Type B pancreatic cell (in vitro differentiated cells): ENCODE data around the gene GRN. TPM values are rescaled to one million over a fixed set of nuclear protein-coding genes. Genes with fewer than 3 reads are reported as not detected.
A peak's percentile ranks its signal among the peaks of the same experiment; 100 is the strongest.

Experiments
- DNase-seq: peaks from one replicate; pipeline ENCODE4 v3.0.0; 2021; ENCODE audit warnings: mixed read lengths; ENCODE audit not compliant: unreplicated experiment; ENCODE audit errors: extremely low spot score
- H3K27ac Mint-ChIP-seq: 2 replicates; pipeline ENCODE4 v1.8.0; 2021; ENCODE audit warnings: mild to moderate bottlenecking, mixed read lengths
- H3K27me3 Mint-ChIP-seq: 2 replicates; pipeline ENCODE4 v1.8.0; 2021; ENCODE audit warnings: mixed read lengths
- H3K36me3 Mint-ChIP-seq: 2 replicates; pipeline ENCODE4 v1.8.0; 2021; ENCODE audit warnings: mixed read lengths
- H3K4me1 Mint-ChIP-seq: one replicate; pipeline ENCODE4 v1.8.0; 2021; ENCODE audit warnings: mixed read lengths; ENCODE audit not compliant: unreplicated experiment
- H3K4me3 Mint-ChIP-seq: 2 replicates; pipeline ENCODE4 v1.8.0; 2021; ENCODE audit warnings: mild to moderate bottlenecking, mixed read lengths
- H3K9me3 Mint-ChIP-seq: 2 replicates; pipeline ENCODE4 v1.8.0; 2021; ENCODE audit warnings: mixed read lengths
- CTCF ChIP-seq: fragments of 200-600 bp; sonication (generic); conservative IDR thresholded peaks from 2 replicates; pipeline ENCODE4 v1.5.0; 2021; ENCODE audit warnings: antibody characterized with exemption, mild to moderate bottlenecking
- total RNA-seq: library from RNA; stranded (reverse); gene quantifications from 2 replicates; pipeline ENCODE4 v1.2.1, GENCODE V29; 2021; ENCODE audit warnings: low replicate concordance

Gene GRN
- total RNA-seq, 1 donor from 2014 or later, result 183 TPM

GRCh38 chr17:44312396-44313104, 32.6 kb upstream of the GRN start:
- DNase-seq, result no peak
- Mint-ChIP-seq H3K9me3 (no peaks in the 10 kb centered on the region), H3K36me3 (peaks cover 4% of the 10 kb centered on the region), H3K4me3 (no peak overlapping the region), H3K4me1 (peaks cover 9% of the 10 kb centered on the region), H3K27ac (no peak overlapping the region), H3K27me3 (peaks cover 68% of the 10 kb centered on the region)
- no peak for TF ChIP-seq CTCF

GRCh38 chr17:44314031-44314430, 31.1 kb upstream of the GRN start:
- Mint-ChIP-seq H3K9me3 (no peaks in the 10 kb centered on the region), H3K27me3 (peaks cover 76% of the 10 kb centered on the region), H3K27ac (no peak overlapping the region), H3K36me3 (peaks cover 5% of the 10 kb centered on the region), H3K4me3 (peak overlapping the region; percentile 7), H3K4me1 (peaks cover 9% of the 10 kb centered on the region)
- DNase-seq, result no peak
- TF ChIP-seq CTCF, result no peak

GRCh38 chr17:44314524-44314868, 30.6 kb upstream of the GRN start:
- Mint-ChIP-seq H3K27me3 (peaks cover 80% of the 10 kb centered on the region), H3K36me3 (peaks cover 7% of the 10 kb centered on the region), H3K9me3 (no peaks in the 10 kb centered on the region), H3K4me1 (peaks cover 9% of the 10 kb centered on the region), H3K4me3 (peak overlapping the region; percentile 7), H3K27ac (no peak overlapping the region)
- TF ChIP-seq CTCF, result no peak
- DNase-seq, result no peak

GRCh38 chr17:44314869-44315661, 30.0 kb upstream of the GRN start:
- peak overlapping the region; percentile 71 for H3K4me3 Mint-ChIP-seq
- no peaks in the 10 kb centered on the region for H3K9me3 Mint-ChIP-seq
- H3K36me3 Mint-ChIP-seq, result peaks cover 9% of the 10 kb centered on the region
- H3K27ac Mint-ChIP-seq, result no peak overlapping the region
- peaks cover 76% of the 10 kb centered on the region for H3K27me3 Mint-ChIP-seq
- H3K4me1 Mint-ChIP-seq, result peaks cover 9% of the 10 kb centered on the region
- no peak for TF ChIP-seq CTCF
- DNase-seq, result no peak

- DNase-seq, result no peak
- H3K4me3 Mint-ChIP-seq, result peak overlapping the region; percentile 71
- peaks cover 9% of the 10 kb centered on the region for H3K36me3 Mint-ChIP-seq
- H3K4me1 Mint-ChIP-seq, result peaks cover 9% of the 10 kb centered on the region
- H3K27ac Mint-ChIP-seq, result no peak overlapping the region
- H3K27me3 Mint-ChIP-seq, result peaks cover 69% of the 10 kb centered on the region
- TF ChIP-seq CTCF, result no peak
- H3K9me3 Mint-ChIP-seq, result no peaks in the 10 kb centered on the region
Observed at GRCh38 chr17:44315760-44316731, 29.1 kb upstream of the GRN start.
